ENCODE data around the gene MLXIPL.

DNA sequence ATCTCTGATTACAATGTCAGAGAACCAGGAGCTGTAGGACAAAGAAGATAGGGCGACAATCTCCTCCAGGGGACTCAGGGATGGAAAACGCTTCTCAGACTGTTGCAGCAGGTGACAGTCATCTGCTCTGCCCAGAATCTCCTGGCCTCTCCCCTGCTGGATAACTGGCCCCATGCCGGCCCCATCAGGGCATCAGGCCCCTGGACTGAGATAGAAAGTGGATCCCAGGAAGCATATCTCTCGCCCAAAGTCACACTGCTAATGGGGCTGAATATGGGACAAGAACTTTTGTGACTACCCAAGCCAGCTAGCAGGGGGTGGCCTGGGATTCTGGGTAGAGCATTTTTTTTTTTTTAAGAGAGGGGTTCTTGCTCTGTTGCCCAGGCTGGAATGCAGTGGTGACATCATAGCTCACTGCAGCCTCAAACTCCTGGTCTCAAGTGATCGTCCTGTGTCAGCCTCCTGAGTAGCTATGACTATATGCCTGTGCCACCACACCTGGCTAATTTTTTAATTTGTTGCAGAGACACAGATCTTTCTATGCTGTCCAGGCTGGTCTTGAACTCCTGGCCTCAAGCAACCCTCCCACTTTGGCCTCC is 20.5 kb upstream of the MLXIPL start:
- TF ChIP-seq POLR2AphosphoS5 (IDR thresholded peaks at IDR 0.05): no peak
- TF ChIP-seq, protein P1, sequence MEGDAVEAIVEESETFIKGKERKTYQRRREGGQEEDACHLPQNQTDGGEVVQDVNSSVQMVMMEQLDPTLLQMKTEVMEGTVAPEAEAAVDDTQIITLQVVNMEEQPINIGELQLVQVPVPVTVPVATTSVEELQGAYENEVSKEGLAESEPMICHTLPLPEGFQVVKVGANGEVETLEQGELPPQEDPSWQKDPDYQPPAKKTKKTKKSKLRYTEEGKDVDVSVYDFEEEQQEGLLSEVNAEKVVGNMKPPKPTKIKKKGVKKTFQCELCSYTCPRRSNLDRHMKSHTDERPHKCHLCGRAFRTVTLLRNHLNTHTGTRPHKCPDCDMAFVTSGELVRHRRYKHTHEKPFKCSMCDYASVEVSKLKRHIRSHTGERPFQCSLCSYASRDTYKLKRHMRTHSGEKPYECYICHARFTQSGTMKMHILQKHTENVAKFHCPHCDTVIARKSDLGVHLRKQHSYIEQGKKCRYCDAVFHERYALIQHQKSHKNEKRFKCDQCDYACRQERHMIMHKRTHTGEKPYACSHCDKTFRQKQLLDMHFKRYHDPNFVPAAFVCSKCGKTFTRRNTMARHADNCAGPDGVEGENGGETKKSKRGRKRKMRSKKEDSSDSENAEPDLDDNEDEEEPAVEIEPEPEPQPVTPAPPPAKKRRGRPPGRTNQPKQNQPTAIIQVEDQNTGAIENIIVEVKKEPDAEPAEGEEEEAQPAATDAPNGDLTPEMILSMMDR (IDR thresholded peaks at IDR 0.05): no peak
- TF ChIP-seq POLR2A (IDR thresholded peaks at IDR 0.05): no peak
- no peak for TF ChIP-seq EP300 (IDR thresholded peaks at IDR 0.05; ENCODE audit: low read depth)
